ENCODE results near the gene C19orf53. TPM values are rescaled to one million over a fixed set of nuclear protein-coding genes. Genes with fewer than 3 reads are reported as not detected.
A peak's percentile ranks its signal among the peaks of the same experiment; 100 is the strongest.

The C19orf53 gene
- total RNA-seq, 2 experiments from 2014 or later, result 77.7 to 94.0 TPM

GRCh38 chr19:13807421-13808021 is 33.3 kb downstream of the C19orf53 start:
- H3K36me3 Mint-ChIP-seq, result no peaks in the 10 kb centered on the region
- no peak for ATAC-seq
- H3K4me1 Mint-ChIP-seq, result no peaks in the 10 kb centered on the region
- CTCF ChIA-PET, result interaction anchor here (0.7 kb wide), 1 partner anchor 23 kb away, joined by 3 read pairs; no protein-coding TSS in a partner anchor
- no peak for DNase-seq
- no peaks in the 10 kb centered on the region for H3K9me3 Mint-ChIP-seq (ENCODE audit: low read depth)
- no peak overlapping the region for H3K27ac Mint-ChIP-seq
- no peak overlapping the region for H3K4me3 Mint-ChIP-seq
- H3K27me3 Mint-ChIP-seq, result no peaks in the 10 kb centered on the region

- no peak overlapping the region for H3K4me3 Mint-ChIP-seq
- H3K9me3 Mint-ChIP-seq (ENCODE audit: low read depth), result no peaks in the 10 kb centered on the region
- H3K27me3 Mint-ChIP-seq, result no peaks in the 10 kb centered on the region
- DNase-seq, result no peak
- no peak for ATAC-seq
- H3K4me1 Mint-ChIP-seq, result no peaks in the 10 kb centered on the region
- H3K36me3 Mint-ChIP-seq, result peaks cover 3% of the 10 kb centered on the region
- H3K27ac Mint-ChIP-seq, result no peak overlapping the region
- CTCF ChIA-PET, result no interaction called here
Observed at GRCh38 chr19:13808856-13809255, 34.6 kb downstream of the C19orf53 start.

GRCh38 chr19:13812544-13812943 is 38.3 kb downstream of the C19orf53 start:
- CTCF ChIA-PET, result interaction anchor here (1.6 kb wide), 1 partner anchor 49 kb away, joined by 3 read pairs; no protein-coding TSS in a partner anchor
- Mint-ChIP-seq H3K9me3 (ENCODE audit: low read depth) (no peaks in the 10 kb centered on the region), H3K4me1 (peaks cover 4% of the 10 kb centered on the region), H3K27ac (no peak overlapping the region), H3K27me3 (no peaks in the 10 kb centered on the region), H3K4me3 (no peak overlapping the region), H3K36me3 (peaks cover 5% of the 10 kb centered on the region)
- DNase-seq, result no peak
- ATAC-seq, result no peak

- Mint-ChIP-seq H3K4me1 (peaks cover 4% of the 10 kb centered on the region), H3K36me3 (peaks cover 5% of the 10 kb centered on the region), H3K27me3 (no peaks in the 10 kb centered on the region), H3K27ac (no peak overlapping the region), H3K4me3 (no peak overlapping the region), H3K9me3 (ENCODE audit: low read depth) (no peaks in the 10 kb centered on the region)
- DNase-seq, result no peak
- ATAC-seq, result no peak
- CTCF ChIA-PET, result interaction anchor here (1.0 to 1.6 kb wide), 2 partner anchors 28 to 49 kb away, joined by 3 read pairs; no protein-coding TSS in a partner anchor
Observed at GRCh38 chr19:13813147-13813546, 38.9 kb downstream of the C19orf53 start.

- no peak for ATAC-seq
- Mint-ChIP-seq H3K27me3 (no peaks in the 10 kb centered on the region), H3K4me3 (no peak overlapping the region), H3K27ac (no peak overlapping the region), H3K4me1 (peaks cover 4% of the 10 kb centered on the region), H3K36me3 (peaks cover 5% of the 10 kb centered on the region), H3K9me3 (ENCODE audit: low read depth) (no peaks in the 10 kb centered on the region)
- DNase-seq, result no peak
- CTCF ChIA-PET, result interaction anchor here (1.1 to 1.9 kb wide), 2 partner anchors 20 to 30 kb away, joined by 6 to 8 read pairs; no protein-coding TSS in a partner anchor
Observed at GRCh38 chr19:13814550-13814949, 40.3 kb downstream of the C19orf53 start.

- CTCF ChIA-PET, result interaction anchor here (1.2 kb wide), 1 partner anchor 45 kb away, joined by 4 read pairs; no protein-coding TSS in a partner anchor
- peaks cover 6% of the 10 kb centered on the region for H3K4me1 Mint-ChIP-seq
- ATAC-seq (peak; percentile 67), DNase-seq (no peak)
- H3K27ac Mint-ChIP-seq, result no peak overlapping the region
- no peaks in the 10 kb centered on the region for H3K27me3 Mint-ChIP-seq
- peaks cover 5% of the 10 kb centered on the region for H3K36me3 Mint-ChIP-seq
- no peak overlapping the region for H3K4me3 Mint-ChIP-seq
- H3K9me3 Mint-ChIP-seq (ENCODE audit: low read depth), result no peaks in the 10 kb centered on the region
Observed at GRCh38 chr19:13817018-13817614, 42.9 kb downstream of the C19orf53 start.

- Mint-ChIP-seq H3K27ac (no peak overlapping the region), H3K36me3 (peaks cover 5% of the 10 kb centered on the region), H3K4me3 (no peak overlapping the region), H3K9me3 (ENCODE audit: low read depth) (no peaks in the 10 kb centered on the region), H3K4me1 (peaks cover 6% of the 10 kb centered on the region), H3K27me3 (no peaks in the 10 kb centered on the region)
- CTCF ChIA-PET, result interaction anchor here (1.2 kb wide), 1 partner anchor 45 kb away, joined by 4 read pairs; no protein-coding TSS in a partner anchor
- ATAC-seq, result peak; percentile 67
- DNase-seq, result no peak
Observed at GRCh38 chr19:13817615-13818371, 43.5 kb downstream of the C19orf53 start.

- DNase-seq, result no peak
- Mint-ChIP-seq H3K9me3 (ENCODE audit: low read depth) (no peaks in the 10 kb centered on the region), H3K27ac (no peak overlapping the region), H3K36me3 (peaks cover 1% of the 10 kb centered on the region), H3K4me3 (no peak overlapping the region), H3K4me1 (peaks cover 6% of the 10 kb centered on the region), H3K27me3 (no peaks in the 10 kb centered on the region)
- CTCF ChIA-PET, result interaction anchor here (0.5 kb wide), 1 partner anchor 9 kb away, joined by 3 read pairs; no protein-coding TSS in a partner anchor
- ATAC-seq, result no peak
Observed at GRCh38 chr19:13819238-13819637, 45.0 kb downstream of the C19orf53 start.

- CTCF ChIA-PET, result interaction anchor here (0.8 to 1.7 kb wide), 6 partner anchors 11 to 254 kb away, joined by 3 to 5 read pairs (median 3); no protein-coding TSS in a partner anchor
- Mint-ChIP-seq H3K27ac (no peak overlapping the region), H3K27me3 (no peaks in the 10 kb centered on the region), H3K36me3 (peaks cover 6% of the 10 kb centered on the region), H3K4me1 (peaks cover 7% of the 10 kb centered on the region), H3K9me3 (ENCODE audit: low read depth) (no peaks in the 10 kb centered on the region), H3K4me3 (no peak overlapping the region)
- DNase-seq, result no peak
- no peak for ATAC-seq
Observed at GRCh38 chr19:13821292-13821691, 47.0 kb downstream of the C19orf53 start.

GRCh38 chr19:13823256-13823655 is 49.0 kb downstream of the C19orf53 start:
- Mint-ChIP-seq H3K27ac (no peak overlapping the region), H3K27me3 (no peaks in the 10 kb centered on the region), H3K9me3 (ENCODE audit: low read depth) (no peaks in the 10 kb centered on the region), H3K4me3 (no peak overlapping the region), H3K4me1 (peaks cover 7% of the 10 kb centered on the region), H3K36me3 (peaks cover 6% of the 10 kb centered on the region)
- DNase-seq (no peak), ATAC-seq (no peak)
- CTCF ChIA-PET, result no interaction called here

- DNase-seq (no peak), ATAC-seq (no peak)
- Mint-ChIP-seq H3K9me3 (ENCODE audit: low read depth) (no peaks in the 10 kb centered on the region), H3K27me3 (no peaks in the 10 kb centered on the region), H3K27ac (no peak overlapping the region), H3K4me3 (no peak overlapping the region), H3K36me3 (peaks cover 6% of the 10 kb centered on the region), H3K4me1 (peaks cover 7% of the 10 kb centered on the region)
- CTCF ChIA-PET, result interaction anchor here (1.2 kb wide), 1 partner anchor 38 kb away, joined by 4 read pairs; no protein-coding TSS in a partner anchor
Observed at GRCh38 chr19:13823901-13824300, 49.6 kb downstream of the C19orf53 start.

GRCh38 chr19:13824703-13825102 is 50.4 kb downstream of the C19orf53 start:
- H3K27ac Mint-ChIP-seq, result no peak overlapping the region
- no peak overlapping the region for H3K4me3 Mint-ChIP-seq
- no peak for ATAC-seq
- peaks cover 6% of the 10 kb centered on the region for H3K36me3 Mint-ChIP-seq
- CTCF ChIA-PET, result interaction anchor here (0.6 to 1.2 kb wide), 2 partner anchors 37 to 225 kb away, joined by 3 to 4 read pairs; no protein-coding TSS in a partner anchor
- H3K9me3 Mint-ChIP-seq (ENCODE audit: low read depth), result no peaks in the 10 kb centered on the region
- no peaks in the 10 kb centered on the region for H3K27me3 Mint-ChIP-seq
- peaks cover 7% of the 10 kb centered on the region for H3K4me1 Mint-ChIP-seq
- DNase-seq, result no peak

All from activated CD8-positive, alpha-beta memory T cell treated with anti-CD3 and anti-CD28 coated beads, Interleukin-2, amount 10 ng/mL, durations not matched to agents 7 days and 5 days (primary cell).